Activated CD4-positive, alpha-beta T cell treated with anti-CD3 and anti-CD28 coated beads, Interleukin-10, Interleukin-2, amounts not matched to agents 100 ng/mL and 50 ng/mL, durations not matched to agents 16 hours and 8 hours (primary cell): ENCODE measurements around the gene TPSB2.
"Not testable (repeated sequence)": the region's sequence is repeated elsewhere in the genome, so short reads cannot be mapped to it uniquely, and the experiment has no call there.

Experiments
- DNase-seq: peaks from one replicate; pipeline ENCODE4 v3.0.0-alpha.2; 2020

The TPSB2 gene

DNA sequence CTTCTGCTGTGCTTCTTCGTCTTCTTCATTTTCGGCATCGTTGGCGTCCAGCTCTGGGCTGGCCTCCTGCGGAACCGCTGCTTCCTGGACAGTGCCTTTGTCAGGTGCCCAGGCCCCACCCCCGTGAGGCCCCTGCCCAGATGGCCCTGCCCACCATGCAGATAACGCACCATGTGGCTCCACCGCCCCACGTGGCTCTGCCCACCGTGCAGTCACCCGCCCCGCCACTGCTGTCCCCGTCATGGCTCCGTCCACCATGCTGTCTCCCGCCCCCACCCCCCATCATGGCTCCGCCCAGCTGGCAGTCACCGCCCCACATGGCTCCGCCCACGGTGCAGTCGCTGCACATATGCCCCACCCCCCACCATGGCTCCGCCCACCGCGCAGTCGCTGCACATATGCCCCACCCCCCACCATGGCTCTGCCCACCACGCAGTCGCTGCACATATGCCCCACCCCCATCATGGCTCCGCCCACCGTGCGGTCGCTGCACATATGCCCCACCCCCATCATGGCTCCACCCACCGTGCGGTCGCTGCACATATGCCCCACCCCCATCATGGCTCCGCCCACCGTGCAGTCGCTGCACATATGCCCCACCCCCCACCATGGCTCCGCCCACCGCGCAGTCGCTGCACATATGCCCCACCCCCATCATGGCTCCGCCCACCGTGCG is 31.2 kb downstream of the TPSB2 start:
- DNase-seq = not testable (repeated sequence)

DNA sequence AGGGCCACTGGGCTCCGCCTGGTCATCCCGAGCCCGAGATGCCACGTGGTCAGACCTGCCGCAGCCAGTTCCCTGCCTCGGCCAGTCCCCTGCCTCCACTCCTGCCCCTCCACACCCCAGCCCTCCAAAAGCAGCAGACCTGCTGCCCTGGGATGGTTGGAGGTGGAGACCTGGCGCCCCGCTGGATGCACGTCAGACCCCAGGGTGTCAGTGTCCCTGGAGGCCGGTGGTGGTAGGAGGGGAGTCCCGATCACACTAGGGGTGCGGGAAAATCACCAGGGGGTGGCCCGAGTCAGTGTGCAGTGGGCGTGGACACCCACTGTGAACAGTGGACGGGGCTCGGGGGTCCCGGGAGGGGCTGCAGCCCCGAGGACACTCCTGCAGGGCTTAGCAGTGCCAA is 31.8 kb downstream of the TPSB2 start:
- no peak for DNase-seq

DNA sequence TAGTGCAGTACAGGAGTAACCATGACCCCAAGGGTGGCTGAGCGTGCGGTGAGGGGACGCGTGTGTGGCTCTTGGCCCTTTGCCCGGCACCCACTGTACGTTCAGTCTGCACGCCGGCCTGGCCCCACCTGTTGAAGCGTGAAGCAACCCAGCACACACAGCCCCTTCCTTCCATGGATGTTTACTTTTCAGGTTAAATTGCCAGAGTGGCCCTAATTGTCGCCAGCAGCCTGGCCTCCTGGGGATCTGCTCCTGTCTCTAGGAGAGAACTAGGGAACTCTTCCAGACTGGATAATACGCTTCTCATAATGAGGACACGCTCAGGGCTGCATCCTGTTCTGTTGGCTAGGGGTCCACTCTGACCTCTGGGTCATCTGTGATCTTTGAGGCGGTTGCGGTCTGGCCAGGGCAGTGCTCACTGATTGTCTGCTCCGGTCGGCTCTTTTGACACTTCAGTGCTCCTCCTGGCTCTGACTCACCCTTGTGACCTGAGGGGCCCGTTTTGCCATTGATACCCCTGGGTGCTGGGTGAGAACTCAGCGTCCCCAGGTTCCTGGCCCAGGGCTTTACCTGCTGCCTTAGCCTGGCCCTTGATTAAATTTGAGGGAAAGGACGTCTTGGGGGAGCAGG is 32.6 kb downstream of the TPSB2 start:
- no peak for DNase-seq

DNA sequence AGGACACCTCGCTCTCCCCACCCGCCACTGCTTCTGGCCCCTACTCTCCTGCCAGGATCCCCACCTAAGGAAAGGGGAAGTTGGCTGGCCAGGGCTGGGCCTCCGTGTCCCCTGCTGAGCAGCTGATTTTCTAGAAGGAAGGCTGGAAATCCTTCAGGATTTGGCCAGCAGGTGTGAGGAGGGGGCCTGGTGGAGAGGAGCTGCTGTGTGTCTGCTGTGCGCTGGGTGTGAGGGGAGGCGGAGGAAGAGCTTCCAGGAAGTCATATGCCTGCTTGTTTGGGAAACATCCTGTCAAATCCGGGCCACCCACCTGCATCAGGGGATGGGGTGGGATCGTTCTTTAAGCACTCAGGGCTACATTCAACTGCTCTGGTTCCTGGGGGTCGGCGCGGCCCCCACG is 33.5 kb downstream of the TPSB2 start:
- no peak for DNase-seq

DNA sequence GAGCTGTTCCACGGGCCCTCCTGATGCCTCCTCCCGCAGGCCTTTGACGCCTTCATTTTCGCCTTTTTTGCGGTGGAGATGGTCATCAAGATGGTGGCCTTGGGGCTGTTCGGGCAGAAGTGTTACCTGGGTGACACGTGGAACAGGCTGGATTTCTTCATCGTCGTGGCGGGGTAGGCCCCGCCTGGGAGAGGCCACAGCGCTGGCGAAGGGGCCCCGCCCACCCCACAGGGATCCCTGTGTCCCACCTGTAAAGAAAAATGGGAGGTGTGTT is 34.7 kb downstream of the TPSB2 start:
- no peak for DNase-seq

DNA sequence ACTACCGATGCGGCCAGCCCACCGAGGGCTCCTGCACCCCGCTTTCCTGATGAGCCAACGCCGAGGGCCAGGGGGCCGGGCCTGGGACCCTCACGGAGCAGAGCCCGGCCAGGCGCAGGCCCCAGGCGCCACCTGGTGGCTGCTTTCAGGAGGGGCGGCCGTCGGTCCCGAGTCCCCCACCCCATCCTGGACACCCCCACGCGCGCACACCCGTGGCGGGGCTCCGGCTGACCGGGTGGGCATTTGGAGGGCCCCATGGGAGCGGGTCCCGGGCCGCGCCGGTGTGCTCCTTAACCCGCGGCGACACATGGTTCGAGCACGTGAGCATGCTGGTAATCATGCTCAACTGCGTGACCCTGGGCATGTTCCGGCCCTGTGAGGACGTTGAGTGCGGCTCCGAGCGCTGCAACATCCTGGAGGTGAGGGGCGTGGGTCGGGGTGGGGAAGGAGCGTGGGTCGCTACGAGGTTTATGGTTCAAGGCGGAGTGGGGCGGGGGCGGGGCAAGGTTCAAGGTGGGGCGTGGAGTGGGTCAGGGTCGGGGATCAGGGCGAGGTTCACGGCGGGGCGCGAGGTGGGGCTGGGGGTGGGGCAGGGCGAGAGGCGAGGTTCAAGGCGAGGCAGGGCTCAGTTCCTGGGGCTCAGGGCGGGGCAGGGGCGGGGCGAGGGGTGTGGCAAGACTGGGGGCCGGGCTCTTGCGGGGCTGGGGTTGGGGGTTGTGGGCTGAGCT is 35.2 kb downstream of the TPSB2 start:
- peak; percentile 11 for DNase-seq

DNA sequence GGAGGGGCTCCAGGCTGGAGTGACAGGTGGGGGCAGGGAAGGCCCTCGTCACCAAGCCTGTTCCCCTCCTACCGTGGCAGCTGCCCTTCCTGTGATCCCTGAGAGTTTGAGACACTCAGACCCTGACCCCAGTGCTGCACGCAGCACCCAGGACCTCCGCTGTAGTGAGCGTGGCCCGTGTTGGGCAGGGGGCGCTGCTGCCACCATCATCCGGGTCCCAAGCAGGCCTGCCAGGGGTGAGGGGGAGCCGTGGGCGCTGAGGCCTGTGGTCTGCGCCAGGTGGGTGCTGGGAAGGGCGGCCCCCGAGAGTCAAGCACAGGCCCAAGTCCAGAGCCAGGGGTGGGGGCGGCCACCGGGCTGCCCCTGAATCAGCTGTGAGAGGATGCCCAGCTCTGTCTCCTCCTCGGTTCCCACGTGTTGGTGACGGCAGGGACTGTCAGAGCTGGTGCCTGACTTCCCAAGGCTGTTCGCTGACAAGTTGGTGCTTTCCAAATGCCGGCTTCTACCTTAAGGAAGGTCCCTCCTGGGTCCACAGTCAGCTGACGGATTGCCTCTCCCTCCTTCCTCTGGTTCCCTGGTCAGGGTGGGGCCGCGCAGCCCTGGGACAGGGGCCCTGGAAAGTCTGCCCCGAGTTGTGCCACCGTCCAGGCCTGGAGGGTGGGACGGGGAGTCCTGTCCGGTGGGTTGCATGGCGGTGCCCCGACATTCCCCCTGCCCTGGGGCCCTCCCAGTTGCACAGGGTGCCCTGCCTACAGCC is 36.0 kb downstream of the TPSB2 start:
- DNase-seq = no peak

DNA sequence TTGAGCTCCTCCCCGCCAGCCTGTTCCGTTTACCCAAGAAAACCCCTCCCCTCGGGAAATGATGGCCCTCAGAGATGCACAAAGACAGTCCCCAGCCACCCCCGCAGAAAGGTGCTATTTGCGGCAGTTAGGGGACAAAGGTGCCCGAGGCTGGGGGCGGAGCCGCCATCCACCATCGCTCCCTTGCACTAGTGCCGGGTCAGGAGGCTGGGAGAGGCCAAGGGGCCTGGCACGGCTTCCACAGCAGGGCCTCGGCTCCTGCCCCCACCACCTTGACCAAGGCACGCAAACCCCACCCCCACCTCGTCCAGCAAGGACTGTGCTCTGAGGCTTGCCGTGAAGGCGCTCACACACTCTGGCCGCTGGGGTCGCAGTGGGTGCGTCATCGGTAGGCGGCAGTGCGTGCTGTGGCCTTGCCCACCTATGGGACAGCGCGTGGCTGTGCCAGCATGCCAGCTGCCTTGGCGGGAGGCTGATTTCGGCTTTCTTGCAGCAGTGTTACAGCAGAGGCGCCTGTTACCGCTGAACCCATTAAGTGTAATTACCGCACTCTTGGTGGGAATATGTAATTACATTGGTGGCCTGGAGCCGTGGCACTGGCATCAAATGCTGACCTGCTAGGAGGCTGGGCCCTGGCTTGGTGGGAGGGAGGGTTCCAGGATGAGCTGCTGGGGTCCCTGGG is 36.7 kb downstream of the TPSB2 start:
- DNase-seq = no peak

DNA sequence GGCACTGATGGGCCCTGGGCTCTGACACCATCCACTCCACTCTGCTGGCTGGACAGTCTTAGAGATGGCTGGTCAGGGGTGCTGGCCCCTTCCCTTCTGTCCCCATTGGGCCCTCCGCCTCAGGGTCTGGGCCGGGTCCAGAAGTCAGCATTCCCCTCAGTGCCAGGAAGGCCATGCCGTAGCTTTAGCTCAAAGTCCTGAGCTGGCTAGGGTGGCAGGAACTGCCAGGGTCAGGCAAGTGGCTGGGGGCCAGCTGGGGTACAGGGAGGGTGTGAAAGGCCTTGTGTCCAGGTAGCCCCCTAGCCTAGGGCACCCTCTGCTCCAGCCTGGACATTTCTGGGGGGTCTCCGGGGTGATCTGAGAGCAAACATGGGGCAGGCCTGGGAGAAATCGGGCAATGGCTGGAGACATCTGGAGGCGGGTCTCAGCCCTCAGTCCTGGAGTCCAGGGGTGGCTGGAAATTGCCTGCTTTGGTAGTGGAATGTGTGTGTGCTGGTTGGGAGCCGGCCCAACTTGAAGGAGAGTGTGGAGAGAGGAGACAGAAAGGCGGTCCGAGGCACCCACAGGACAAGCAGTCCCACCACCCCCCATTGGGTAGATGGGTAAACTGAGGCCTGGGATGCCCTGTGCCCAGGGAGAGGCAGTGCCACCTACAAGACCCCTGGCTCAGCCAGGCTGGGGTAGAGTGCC is 37.5 kb downstream of the TPSB2 start:
- DNase-seq = no peak

DNA sequence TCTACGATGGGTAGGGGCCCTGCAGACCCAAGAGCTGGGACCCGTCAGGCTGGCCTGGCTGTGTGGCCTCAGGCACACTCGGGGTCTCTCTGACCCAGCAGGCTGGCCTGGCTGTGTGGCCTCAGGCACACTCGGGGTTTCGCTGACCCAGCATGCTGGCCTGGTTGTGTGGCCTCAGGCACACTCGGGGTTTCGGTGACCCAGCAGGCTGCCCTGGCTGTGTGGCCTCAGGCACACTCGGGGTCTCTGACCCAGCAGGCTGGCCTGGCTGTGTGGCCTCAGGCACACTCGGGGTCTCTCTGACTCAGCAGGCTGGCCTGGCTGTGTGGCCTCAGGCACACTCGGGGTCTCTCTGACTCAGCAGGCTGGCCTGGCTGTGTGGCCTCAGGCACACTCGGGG is 39.2 kb downstream of the TPSB2 start:
- not testable (repeated sequence) for DNase-seq

DNA sequence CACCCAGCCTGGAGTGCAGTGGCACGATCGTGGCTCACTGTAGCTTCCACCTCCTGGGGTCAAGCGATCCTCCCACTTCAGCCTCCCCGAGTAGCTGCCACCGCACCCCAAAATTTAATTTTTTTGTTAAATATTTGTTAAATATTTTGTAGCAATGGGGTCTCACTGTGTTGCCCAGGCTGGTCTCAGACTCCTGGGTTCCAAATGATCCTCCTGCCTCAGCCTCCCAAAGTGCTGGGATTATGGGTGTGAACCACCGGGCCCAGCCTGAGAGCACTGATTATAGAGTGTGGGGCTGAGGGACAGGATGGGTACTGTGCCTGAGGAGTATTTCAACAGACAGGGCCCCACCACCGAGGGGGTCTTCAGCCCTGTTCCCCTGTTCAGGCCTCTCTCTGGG is 40.5 kb downstream of the TPSB2 start:
- no peak for DNase-seq

DNA sequence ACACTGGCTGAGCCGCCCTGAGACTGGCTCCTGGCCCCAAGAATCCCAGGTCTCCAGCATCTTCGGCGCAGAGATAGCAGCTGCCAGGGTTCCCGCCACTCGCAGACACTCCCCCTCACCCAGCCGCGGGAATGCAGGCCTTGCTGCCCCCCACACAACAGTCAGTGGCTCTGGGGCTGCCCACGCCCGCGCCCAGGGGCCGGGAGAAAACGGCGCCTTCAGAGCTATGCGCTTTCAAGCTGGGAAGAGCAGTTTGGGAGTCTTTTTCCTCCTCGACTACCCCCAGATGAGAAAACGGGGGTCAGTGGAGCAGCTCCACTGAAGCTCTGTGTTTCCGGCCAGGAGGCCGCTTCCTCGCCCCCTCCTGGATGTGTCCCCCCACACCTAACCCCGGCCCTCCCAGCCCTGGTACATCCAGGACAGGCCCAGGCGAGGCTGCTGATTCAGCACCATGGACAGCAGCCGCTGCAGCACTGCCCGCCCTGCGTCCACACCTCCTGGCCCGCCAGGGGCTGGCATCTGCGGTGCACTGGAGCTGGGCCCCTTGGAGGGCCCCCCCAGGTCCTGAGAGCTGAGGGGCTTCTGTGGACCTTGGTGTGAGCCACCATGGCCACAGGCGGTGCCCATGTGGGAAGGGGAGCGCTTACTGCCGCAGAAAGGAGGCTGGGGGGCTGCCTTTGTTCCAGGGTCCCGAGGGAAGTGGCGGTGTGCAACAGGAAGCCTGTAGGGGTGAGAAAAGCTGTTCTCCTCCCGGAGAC is 41.4 kb downstream of the TPSB2 start:
- peak; percentile 23 for DNase-seq

DNA sequence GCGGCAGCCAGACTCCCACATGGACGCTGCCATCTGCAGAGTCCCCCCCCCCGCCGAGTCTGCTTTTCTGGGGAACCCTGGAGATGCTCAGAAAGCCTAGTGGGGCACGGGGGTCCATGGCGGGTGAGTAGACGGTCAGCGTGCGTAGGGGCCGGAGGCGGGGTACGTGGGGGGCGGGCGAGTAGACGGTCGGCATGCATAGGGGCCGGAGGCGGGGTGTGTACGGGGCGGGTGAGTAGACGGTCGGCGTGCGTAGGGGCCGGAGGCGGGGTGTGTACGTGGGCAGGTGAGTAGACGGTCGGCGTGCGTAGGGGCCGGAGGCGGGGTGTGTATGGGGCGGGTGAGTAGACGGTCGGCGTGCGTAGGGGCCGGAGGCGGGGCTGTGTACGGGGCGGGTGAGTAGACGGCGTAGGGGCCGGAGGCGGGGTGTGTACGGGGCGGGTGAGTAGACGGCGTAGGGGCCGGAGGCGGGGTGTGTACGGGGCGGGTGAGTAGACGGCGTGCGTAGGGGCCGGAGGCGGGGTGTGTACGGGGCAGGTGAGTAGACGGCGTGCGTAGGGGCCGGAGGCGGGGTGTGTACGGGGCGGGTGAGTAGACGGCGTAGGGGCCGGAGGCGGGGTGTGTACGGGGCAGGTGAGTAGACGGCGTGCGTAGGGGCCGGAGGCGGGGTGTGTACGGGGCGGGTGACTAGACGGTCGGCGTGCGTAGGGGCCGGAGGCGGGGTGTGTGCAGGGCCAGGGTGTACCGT is 44.4 kb downstream of the TPSB2 start:
- not testable (repeated sequence) for DNase-seq

DNA sequence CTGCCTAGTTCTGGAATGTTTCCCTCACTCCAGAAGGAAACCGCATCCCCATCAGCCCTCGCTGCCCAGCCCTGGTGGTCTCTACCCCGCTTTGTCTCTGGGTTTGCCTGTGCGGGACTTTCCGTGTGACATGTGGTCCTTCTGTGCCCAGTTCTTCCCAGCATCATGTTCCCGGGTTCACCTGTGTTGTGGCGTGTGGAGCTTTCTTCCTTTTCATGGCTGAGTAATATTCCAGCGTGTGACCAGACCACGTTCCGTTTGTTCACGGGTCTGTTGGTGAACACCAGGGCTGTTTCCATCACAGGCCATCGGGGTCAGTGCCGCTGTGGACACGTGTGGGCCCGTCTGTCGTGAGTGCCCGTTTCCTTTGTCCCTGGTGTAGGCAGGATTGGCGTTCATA is 45.0 kb downstream of the TPSB2 start:
- DNase-seq = no peak

DNA sequence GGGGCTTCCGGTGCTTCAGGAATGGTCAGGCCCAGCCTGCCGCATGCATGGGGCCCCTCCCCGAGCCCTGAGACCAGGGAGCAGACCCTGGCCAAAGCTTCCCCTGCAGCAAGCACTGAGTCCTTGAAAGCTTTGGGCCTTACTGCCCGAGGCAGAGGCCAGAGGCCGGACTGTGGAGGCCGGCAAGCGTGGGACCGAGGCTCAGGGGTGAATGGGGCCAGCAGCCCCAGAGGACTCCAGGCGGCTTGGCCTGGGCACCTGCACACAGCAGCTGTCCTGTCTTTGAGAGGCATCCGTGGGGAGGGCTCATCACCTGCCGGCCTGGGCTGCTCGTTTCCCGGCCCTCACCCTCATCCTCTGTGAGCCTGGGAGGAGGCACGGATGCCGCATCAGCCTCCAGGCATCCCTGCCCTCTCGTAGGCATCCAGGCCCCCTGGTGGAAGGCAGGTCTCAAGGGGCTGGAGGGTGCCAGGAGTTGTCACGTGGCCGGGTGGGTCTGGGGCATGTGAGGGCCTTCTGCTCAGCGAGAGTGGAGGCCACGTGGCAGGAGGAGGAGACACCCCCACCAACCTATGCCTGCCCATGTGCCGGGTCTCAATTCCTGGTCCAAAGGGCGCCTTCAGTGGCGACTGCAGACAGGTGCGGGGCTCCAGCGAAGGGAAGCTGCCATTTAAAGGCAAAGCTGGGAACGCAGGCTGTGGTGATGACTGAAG is 45.7 kb downstream of the TPSB2 start:
- no peak for DNase-seq

DNA sequence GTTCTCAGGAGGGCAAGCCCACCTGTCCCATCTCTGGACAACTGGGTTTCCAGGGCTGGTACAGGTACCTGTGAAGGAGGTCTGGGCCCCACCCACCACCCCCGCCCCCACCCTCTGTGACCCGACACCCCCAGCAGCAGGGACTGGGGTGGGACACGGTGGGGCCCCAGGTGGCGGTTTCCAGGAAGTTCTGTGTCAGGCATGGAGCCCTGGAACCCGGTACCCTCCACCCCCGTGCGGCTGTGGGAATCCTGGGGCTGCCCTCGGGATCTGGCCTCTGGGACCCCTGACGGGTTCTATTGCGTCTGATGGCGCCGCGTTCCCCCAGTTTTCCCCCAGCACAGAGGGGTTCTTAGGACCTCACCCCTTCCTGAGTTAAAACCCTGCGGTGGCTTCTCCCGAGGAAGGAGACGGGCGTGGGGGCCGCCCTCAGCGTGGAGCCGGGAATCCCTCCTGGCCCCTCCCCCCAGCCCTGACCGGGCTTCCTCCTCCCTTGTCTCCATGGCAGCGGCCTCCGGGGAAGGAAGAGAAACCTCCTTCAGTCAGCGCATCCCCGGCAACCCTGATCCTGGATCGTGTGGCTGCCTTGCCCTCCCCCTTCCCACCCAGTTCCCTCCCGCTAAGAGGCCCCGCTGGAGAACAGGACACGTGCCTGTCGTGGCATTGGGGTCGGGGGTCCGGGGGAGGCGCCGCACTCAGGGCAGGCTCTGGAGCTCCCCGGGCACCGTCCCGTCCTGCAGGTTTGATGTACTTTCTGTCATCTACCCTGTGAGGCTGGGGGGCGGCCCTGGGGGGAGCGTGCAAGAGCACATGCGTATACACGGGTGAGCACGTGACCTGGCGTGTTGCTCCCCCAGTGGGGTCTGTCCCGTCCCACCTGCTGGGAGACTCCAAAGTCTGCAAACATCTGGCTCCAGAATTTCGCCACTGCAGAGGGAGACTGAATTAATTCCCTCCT is 46.8 kb downstream of the TPSB2 start:
- no peak for DNase-seq

DNA sequence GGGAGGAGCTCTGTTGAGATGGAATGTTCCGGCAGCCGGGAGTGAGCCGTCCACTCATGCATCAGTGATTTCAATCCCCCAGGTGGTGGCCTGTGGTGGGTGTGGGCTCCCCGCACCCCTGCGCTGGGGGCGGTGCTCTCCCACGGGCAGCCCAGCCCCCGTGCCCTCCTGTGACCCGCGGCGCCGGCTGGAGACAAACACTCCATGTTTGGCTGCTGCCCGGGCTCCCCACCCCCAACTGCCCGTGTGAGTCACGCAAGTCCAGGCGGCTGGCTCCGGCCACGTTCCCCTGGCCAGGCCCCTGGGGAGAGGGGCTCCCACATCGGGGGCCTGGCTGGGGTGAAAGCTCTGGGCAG is 47.7 kb downstream of the TPSB2 start:
- DNase-seq = no peak

DNA sequence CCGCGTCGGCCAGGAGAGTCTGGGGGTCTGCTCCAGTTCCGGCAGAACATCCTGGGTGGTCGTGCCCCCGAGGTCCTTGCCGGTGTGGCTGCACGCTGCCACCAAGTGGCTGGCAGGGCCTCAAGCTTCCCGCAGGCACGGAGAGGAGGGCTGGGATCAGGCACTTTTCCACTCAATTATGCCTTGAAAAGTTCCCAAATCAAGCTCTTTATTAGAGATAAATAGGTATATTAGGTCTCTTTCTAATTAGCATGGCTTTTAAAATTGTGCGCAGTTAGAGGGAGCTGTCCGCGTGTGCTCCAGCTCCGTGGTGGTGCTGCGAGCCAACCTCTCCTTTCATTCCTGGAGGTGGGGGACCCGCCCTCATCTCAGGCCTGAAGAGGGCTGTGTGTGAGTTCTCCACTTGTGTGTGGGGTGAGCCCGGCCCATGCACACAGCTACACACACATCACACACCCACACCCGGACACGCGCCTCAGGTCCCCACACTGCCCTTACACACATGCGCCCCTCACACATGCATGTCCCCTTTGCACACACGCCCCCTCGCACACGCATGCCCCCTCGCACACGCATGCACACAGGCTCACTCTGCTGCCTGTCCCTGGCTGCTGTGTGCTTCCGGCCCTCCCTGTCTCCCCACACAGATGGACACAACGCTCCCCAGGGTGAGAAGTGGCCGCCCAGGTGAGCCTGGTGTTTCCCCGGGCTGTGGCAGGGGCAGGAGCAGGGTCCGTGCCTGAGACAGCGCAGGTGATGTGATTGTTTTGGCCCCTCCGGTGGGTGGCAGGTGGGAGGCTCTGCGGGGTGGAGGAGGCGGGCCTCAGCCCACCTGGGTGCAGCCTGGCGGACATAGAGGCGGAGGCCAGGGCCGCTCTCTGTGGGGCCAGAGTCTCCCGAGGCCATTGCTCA is 48.3 kb downstream of the TPSB2 start:
- no peak for DNase-seq
